RKO (cell line): ENCODE measurements around the gene MPPED1.

Experiments used
- DNase-seq: peaks from one replicate; pipeline ENCODE4 v3.0.0-alpha.2; 2016; ENCODE audit warnings: low spot score

The MPPED1 gene

DNA sequence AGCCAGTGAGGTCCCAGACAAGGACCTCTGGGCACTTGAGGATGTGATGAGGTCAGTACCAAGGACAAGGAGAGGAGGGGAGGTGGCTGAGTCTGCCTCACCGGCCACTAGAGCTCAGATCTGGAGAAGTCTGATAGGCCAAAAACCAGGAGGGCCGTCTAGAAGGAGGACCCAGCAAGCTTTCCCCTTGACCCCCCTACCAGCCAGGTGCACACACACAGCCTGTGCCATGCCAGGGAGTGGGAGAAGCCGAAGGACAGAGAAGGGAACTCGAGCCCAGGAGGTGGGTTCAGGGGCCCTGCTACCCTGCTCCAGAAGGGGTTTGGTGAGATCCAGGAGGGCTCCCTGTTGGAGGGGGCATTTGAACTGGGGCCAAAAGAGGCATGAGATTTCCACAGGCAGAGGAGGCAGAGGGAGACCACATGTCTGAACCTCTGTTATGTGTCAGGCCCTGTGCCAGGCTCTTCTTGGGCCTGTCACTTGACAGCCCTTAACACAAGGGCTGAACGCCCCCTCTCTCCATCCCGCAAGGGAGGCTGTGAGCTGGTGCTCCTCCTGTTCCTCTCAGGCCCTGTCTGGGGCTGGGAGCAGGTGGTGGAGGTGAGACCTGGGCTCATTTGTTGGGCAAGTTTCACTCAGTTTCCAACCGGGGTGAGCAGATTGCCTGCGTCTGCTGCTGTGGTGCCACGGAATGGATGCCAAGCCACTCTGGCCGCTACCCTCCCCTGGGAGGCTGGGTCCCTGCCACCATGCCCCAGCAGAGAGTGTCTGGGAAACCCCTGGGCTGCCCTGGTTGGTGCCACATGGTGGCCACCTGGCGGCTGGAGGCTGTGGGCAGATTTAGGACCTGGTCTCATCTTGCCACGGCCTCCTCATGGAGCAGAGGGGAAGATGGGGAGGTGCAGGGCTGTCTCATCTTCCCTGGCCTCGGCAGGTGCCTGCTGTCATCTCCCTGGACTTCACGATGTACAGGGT lies 65.2 kb downstream of the MPPED1 start:
- no peak for DNase-seq

DNA sequence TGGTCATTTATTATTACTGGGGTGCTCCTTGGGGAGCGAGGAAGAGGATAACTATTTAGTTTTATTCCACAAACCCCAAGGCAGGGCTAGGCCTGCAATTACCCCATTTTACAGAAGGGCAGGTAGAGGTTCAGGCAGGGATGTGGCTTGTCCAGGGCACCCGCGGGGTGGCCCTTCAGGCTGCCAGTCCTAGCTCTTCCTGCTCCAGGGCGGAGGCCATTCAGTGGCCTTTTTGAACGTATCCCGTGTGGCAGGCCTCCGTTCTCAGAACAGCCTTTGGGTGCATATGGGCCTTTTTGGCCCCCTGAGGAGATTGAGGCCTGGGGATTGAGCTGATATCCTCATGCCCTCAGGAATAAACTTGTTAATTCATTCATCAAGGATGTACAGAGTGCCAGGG lies 66.2 kb downstream of the MPPED1 start:
- DNase-seq: no peak

DNA sequence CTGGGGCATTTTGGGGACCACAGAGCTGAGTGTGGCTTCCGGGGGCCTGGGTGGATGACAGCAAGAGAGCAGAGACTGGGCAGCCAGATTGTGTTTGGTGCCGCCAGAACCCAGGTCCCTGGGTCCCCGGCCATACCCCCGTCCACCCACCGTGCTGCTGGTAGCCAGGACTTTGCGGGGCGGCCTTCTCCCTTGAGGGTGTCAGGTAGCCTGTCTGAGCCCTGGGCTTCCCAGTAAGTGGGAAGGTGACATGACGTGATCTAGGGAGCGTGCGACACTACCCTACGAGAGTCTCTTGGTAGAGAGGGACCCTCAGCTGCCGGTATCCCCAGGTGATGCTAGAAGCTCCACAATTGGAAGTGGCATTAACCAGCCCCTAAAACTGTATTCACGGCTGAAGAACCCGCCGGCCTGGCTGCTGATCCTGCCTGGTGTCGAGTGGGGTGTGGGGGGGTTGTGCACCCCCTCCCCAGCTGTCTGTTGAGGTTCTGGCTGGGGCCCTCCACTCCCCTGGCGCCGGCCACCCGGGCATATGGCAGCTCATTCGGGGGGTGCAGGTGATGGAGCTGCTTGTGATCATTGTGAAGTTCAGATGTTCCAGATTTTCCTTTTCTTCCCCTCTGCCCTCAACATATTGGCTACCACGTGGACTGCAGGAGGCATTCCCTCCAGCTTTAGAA lies 66.9 kb downstream of the MPPED1 start:
- no peak for DNase-seq

DNA sequence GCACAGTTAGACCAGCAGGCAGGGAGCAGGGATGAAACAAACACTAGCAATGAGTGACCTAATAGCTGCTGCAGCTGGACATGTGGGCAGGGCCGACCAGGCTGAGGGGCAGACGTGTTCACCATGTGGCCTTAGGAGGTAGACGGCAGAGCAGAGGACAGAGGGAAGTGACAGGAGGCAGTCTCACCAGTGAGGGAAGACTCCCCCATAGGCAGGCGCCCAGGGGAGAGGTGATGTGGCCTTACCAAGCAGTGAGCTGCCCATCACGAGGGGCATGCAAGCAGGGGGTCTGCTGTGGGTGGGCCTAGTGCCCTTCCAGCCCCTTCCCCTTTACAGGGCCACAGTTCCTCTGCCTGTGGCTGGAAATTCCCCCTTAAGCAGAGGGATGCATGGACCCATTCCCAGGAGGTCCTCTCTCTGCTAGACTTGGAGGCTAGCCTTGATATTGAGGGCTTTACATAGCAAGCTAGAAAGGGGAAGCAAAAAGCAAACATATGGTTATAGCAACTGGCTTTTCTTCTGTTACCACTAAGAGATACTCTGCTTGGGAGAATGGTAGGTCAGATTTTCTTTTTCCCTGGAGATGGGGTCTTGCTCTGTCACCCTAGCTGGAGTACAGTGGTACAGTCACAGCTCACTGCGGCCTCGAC lies 67.6 kb downstream of the MPPED1 start:
- DNase-seq: peak; percentile 7

DNA sequence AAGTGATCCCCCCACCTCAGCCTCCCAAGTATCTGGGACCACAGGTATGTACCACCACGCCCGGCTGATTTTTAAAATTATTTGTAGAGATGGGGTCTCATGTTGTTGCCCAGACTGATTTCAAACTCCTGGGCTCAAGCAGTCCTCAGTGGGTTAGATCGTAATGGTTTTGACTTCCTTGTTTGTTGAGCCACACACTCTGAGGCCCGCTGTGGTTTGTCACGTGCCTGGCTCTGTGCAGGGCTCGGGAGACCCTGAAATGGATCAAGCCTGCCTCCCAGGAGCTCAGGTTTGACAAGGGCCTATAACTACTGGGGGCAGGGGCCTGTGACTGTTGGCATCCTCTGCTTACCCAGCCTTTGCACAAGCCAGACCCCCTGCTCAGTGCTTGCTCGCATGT lies 68.1 kb downstream of the MPPED1 start:
- no peak for DNase-seq

DNA sequence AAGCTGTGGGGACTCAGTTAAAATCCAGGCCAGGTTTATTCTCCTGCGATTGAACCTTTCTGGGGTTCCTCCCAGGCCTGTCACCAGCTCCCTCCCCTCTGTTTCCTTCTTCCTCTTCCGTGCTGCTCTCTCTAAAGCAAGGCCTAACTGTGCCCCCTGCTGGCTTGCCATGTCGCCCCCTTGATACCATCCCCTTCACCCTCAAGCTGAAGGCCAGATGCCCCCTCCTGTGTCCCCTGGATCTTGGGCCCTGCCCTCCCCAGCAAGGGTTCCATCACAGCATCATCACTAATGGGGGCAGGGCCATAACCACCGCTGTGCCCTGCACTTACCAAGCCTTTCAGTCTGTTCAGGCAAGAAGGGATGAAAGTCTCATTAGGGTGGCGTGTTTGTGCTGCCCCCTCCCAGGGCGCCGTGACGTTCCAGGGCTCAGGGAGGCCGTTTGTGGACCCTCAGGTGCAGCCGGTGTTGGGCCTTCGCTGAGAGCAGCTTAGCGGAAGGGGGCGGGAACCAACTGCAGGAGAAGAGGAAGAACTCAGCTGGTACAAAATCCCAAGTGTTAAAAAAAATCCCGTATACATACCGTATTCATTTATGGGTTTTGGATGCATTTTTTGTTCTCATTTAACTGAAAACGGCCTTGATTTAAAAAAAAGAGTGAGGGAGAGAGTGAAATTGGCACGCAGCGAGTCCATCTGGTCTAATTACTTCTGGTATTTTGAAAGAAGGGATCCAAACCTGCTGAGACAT lies 69.9 kb downstream of the MPPED1 start:
- no peak for DNase-seq

DNA sequence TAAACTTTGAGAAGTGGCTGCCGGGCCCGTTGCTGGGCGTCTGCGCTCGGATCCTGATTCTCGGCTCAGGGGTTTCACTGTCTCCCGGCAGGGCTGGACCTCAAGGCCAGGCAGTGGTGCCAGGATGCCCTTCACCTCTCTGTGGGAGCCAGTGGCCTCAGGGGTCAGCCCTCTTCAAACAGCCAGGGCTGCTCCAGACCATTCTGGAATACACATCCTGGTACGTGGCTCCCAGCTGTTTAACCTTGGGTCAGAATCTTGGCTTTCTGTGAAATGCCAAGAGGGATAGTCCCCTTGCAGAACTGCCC lies 70.5 kb downstream of the MPPED1 start:
- DNase-seq: no peak

DNA sequence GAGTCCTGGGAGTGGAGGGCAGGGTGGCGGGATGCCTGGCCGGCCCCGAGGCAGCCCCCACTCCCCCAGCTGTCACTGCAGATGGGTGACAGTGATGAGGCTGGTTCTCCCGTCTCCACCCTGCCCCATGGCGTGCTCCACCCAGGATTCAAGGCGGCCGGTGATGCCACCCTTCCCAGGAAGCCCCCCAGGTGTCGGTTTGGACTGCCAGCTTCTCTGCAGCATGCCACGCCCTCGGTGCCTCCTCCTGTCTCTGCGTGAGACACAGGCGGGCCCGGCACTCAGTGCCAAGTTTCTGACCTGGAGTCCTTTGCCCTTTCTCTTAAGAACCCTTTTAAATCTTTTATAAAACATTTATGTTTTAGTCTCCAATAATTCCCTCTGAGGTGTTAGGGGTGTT lies 71.5 kb downstream of the MPPED1 start:
- DNase-seq: no peak

DNA sequence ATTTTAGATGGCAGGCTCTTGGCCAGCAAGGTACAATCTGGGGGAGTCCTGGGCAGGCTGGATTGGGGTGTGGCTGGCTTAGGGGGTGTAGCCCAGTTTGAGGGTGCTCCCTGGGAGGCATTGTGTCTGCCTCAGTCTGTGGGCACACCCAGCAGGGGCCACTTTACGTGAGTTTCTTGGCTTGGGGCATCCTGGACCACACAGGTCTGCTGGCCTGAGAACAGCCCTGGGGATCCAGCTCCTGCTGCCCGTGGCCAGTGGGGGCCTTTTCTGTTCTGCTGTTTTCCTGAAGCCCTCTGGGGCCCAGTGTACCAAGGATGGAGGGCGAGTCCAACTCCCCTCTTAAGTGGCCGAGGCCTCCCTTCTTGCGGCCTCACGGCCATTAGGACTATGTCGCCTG lies 71.9 kb downstream of the MPPED1 start:
- DNase-seq: no peak

DNA sequence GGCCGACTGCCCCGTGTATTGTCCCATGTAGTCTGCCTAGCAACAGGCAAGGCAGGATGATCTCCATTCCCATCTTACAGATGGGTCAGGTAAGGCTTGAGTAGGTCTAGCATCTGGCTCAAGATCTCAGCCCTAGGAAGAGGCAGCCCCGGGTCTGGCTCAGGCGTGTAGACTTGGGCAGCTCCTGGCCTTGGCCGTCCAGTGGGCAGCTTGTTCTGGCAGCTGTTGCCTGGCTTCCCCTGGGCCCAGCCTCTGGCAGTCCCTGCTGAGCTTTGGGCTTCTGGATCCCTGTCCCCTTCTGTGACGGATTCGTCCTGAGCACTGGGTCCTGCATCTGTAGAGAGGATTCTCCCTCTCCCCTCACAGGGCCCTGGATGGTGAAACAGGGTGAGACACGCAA lies 72.4 kb downstream of the MPPED1 start:
- no peak for DNase-seq

DNA sequence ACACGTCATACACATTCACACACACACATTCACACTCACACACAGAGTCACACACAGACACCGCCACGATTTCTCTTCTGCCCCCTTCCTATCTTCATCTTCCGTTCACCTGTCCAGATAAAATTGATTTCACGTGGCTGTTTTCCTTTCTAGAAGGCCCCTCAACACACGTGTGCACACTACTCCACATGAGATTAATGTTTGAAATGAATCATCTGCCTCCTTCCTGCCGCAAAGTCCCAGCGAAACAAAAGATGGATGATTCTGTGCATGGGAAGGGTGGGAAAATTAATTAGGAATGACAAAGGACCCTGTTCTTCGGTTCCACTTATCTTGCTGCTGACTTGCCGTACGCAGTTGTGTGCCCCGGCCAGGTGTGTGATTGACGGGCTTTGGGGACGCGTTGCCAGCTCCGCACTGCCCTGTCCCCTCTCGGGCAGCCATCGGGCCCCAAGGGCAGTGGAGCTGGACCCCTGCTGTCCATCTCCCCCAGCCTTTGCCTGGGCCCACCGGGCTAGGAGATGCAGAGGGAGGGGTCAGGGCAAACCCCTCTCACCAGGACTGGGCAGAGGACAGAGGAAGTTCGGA lies 73.8 kb downstream of the MPPED1 start:
- no peak for DNase-seq

DNA sequence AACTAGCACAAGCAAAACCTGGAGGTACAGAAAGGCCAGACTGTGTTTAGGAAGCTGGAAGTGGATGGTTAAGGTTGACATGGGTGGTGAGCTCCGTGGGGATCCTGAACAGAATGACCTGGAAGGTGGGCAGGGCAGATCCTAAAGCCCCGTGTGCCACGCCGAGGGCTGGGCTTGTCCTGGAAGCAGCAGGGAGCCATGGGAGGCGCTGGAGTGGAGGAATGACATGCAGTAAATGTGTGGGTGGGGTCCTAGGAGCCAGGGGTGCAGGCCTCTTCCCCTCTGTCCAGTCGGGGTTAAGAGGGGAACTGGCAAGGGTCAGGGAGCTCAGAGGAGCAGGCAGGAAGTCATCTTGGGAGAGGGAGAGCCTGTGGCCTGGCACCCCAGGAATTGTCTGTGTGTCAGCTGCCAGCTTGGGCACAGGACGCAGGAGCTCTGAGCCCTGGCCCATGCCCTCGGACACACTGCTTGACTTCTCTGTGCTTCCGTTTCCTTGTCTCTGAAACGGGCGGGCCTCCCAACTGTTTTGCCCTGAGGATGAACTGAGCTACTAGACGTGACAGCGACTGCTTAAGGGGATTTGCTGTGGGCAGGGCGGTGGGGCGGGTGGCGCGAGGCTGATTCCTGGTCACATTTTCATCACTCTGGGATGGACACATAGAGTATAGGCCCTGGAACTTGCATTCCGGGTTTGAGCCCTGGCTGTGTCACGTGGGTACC lies 75.7 kb downstream of the MPPED1 start:
- DNase-seq: no peak

DNA sequence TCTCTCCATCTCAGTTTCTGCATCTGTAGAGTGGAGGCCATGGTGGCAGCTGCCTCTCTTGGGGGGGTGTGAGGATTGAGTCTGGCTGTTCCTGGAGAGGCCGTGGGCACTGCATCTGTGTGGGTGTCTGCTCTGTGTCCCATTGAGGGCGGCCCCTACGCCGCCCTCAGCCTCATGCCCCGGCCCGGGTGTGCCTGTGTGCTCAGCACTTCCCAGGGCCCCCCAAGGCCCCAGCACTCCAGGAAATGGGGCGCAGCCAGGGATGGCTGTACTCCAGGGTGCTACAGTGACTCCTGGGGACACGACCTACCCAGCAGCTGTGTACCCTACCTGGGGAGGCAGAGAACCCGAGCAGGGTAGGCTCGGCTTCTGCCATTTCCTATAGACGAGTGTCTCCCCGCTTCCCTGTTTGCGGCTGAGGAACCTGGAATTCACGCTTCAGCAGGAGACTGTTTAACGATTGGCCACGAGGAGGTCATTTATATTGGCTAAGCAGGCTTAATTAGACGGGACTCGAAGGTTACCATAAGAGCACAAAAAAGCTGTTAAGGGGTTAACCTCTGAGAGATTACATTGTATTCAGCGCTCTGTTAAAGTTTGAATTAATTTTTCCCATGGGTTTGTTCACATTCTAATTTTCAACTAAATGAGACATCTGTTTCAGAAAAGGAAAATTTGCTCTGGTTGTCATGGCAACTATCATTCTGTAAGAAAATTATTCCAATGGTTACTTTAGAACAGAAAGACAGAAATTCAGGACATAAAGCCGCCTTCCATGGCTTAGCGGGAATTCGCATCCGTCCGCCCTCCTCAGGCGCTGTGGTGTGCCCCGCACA lies 76.4 kb downstream of the MPPED1 start:
- DNase-seq: no peak

DNA sequence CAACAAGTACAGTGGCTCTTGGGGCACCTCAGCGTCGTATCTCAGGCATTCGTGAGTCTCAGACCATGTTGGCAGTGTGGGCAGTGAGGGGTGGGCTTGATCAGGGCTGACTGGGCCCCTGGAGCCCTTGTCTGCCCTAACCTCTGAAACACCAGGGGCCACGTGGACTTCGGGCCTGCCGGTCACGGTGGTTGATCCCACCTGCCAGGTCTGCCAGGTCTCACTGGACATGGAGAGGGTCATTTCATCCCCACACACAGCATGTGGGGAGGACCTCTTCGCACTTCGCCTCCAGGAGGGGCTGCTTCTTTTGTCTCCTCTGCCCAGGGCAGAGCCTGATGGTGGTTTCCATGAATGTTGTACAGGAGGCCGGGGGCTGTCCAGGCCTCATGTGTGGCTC lies 77.1 kb downstream of the MPPED1 start:
- no peak for DNase-seq

DNA sequence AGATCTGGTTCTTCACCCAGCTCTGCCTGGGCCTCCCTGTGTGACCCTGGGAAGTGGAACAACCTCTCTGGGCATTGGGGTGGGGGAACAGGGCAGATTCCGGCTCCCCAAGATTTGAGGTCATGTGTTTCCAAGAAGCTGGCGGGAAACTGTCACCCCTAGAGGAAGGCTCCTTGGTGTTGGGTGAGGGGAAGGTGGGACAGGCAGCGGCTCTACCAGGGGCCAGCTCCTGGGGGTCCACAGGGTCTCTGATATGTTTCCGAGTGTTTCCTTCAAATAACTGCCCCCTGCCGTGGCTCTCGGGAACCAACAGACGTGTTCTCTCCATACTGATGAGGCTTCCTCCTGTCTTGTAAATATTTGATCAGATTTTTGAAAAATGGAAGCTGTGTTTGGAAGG lies 78.5 kb downstream of the MPPED1 start:
- no peak for DNase-seq

DNA sequence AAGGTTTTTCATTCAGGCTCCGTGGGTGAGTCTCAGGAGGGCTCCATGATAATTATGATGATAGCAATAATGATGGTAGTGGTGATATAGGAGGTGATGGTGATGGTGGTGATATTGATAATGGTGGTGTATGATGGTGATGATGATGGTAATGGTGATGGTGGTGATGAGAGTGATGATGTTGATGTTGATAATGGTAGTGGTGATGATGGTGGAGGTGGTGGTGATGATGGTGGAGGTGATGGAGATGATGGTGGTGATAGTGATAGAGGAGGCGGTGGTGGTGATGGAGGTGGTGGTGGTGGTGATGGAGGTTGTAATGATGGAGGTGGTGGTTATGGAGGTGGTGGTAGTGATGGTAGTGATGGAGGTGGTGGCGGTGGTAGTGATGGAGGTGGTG lies 79.4 kb downstream of the MPPED1 start:
- DNase-seq: no peak

DNA sequence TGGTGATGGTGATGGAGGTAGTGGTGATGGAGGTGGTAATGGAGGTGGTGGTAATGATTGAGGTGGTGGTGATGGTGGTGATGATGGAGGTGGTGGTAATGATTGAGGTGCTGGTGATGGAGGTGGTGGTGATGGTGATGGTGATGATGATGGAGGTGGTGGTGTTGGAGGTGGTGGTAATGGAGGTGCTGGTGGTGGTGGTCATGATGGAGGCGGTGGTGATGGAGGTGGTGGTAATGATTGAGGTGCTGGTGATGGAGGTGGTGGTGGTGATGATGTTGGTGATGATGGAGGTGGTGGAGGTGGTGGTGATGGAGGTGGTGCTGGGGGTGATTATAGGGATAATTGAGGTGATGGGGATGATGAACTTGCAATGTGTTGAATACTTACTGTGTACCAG lies 79.9 kb downstream of the MPPED1 start:
- no peak for DNase-seq

DNA sequence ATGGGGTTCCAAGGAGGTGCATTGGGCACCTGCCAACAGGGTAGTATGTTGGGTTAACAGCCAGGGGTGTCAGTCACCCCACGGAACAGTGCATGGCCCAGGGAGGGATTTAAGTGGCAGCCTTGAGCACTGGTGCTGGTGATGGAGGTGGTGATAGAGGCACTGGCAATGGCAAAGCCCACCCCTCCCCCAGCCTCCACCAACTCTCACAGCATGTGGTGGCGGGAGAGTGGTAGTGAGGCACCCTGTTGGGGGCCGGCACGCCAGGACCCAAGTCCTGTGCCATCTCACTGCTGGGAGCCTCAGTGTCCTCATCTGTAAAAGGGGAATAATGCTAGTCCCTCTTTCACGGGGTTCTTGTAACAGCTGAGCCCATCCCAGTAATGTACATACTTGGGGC lies 81.5 kb downstream of the MPPED1 start:
- no peak for DNase-seq

DNA sequence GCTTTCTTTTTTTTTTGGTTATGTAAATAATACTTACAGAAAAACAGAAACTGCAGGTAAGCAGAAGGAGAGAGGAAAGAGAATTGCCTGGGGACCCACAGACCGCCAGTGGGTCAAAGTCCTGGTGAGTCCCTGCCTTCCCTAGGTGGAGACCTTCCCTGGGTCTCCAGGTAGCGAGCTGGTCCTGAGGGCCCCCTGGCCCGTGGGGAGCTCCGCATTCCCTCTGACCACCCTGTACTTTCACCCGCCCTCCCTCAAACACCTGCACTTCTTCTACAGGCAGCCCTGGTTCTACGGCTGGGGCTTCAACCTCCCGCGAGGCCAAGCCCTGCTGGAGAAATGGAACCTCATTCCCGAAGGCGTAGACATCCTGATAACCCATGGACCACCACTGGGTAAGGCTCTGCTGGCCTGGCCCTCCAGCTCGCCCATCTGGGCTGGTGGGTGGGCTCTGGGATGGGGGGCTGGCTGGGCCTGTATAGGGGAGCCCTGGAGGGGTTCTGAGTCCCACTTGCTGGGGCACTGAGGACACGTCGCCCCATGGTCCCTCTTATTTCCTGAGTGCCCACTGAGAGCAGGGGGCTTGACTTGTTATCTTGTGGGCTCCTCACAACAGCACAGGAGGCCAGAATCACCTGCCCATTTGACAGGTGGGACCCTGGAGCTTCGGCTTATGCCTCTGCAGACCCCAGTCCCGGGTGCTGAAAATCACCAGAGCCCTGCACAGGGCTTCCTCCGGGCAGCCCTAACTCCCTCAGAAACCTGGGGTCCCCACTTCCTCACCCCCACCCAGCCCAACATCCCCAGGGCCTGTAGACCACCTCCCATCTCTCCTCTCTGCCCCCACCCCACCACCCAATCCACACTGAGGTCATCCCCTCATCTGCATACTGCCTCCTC lies 86.4 kb downstream of the MPPED1 start:
- DNase-seq: no peak
